ENCODE data around the gene ZFR.

- TF ChIP-seq MYC (IDR thresholded peaks at IDR 0.05; ENCODE audit: borderline replicate concordance, low read length) (no peak), ELK1 (IDR thresholded peaks at IDR 0.05; ENCODE audit: low read depth, low read length) (no peak), CTCF (IDR thresholded peaks at IDR 0.05) (no peak), CEBPB (IDR thresholded peaks at IDR 0.05) (no peak), HDAC2 (IDR thresholded peaks at IDR 0.05) (no peak), EP300 (IDR thresholded peaks at IDR 0.05) (no peak), CHD4 (IDR thresholded peaks at IDR 0.05; ENCODE audit: borderline replicate concordance) (no peak)
- TF ChIP-seq, protein P1, sequence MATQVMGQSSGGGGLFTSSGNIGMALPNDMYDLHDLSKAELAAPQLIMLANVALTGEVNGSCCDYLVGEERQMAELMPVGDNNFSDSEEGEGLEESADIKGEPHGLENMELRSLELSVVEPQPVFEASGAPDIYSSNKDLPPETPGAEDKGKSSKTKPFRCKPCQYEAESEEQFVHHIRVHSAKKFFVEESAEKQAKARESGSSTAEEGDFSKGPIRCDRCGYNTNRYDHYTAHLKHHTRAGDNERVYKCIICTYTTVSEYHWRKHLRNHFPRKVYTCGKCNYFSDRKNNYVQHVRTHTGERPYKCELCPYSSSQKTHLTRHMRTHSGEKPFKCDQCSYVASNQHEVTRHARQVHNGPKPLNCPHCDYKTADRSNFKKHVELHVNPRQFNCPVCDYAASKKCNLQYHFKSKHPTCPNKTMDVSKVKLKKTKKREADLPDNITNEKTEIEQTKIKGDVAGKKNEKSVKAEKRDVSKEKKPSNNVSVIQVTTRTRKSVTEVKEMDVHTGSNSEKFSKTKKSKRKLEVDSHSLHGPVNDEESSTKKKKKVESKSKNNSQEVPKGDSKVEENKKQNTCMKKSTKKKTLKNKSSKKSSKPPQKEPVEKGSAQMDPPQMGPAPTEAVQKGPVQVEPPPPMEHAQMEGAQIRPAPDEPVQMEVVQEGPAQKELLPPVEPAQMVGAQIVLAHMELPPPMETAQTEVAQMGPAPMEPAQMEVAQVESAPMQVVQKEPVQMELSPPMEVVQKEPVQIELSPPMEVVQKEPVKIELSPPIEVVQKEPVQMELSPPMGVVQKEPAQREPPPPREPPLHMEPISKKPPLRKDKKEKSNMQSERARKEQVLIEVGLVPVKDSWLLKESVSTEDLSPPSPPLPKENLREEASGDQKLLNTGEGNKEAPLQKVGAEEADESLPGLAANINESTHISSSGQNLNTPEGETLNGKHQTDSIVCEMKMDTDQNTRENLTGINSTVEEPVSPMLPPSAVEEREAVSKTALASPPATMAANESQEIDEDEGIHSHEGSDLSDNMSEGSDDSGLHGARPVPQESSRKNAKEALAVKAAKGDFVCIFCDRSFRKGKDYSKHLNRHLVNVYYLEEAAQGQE (IDR thresholded peaks at IDR 0.05): no peak
Measured at GRCh38 chr5:32312595-32313332, 131.8 kb downstream of the ZFR start, which contains the start of gene MTMR12.

Measured in A549 (cell line).